Activated naive CD8-positive, alpha-beta T cell treated with anti-CD3 and anti-CD28 coated beads, Interleukin-2, amount 10 ng/mL, durations not matched to agents 7 days and 5 days (primary cell): Measurements from ENCODE around the gene YKT6. TPM values are rescaled to one million over a fixed set of nuclear protein-coding genes. Genes with fewer than 3 reads are reported as not detected.

Experiments used
- ATAC-seq: fragments of 150-1000 bp; cut with Tn5 transposase; one replicate; pipeline ENCODE4 v1.10.0; 2021; ENCODE audit warnings: low read depth, moderate library complexity
- POLR2A ChIA-PET: fragments of 350-600 bp; sonication (Branson Sonifier 250); formaldehyde crosslinking; loops from one replicate; lab custom pipeline; 2021; ENCODE audit warnings: antibody characterized with exemption; lab: Charles Lee
- DNase-seq: peaks from one replicate; pipeline ENCODE4 v3.0.0; 2021
- H3K27ac Mint-ChIP-seq: one replicate; pipeline ENCODE4 v1.8.0; 2022; ENCODE audit warnings: mild to moderate bottlenecking, mixed read lengths
- H3K27me3 Mint-ChIP-seq: one replicate; pipeline ENCODE4 v1.8.0; 2022; ENCODE audit warnings: mild to moderate bottlenecking, moderate library complexity, mixed read lengths
- H3K36me3 Mint-ChIP-seq: one replicate; pipeline ENCODE4 v1.8.0; 2021; ENCODE audit warnings: mild to moderate bottlenecking, mixed read lengths
- H3K4me1 Mint-ChIP-seq: one replicate; pipeline ENCODE4 v1.8.0; 2021; ENCODE audit warnings: mixed read lengths
- H3K4me3 Mint-ChIP-seq: one replicate; pipeline ENCODE4 v1.8.0; 2022; ENCODE audit warnings: mild to moderate bottlenecking, moderate library complexity, mixed read lengths
- H3K9me3 Mint-ChIP-seq: one replicate; pipeline ENCODE4 v1.8.0; 2021; ENCODE audit warnings: mixed read lengths
- total RNA-seq, 2 experiments: library from RNA; stranded (reverse); gene quantifications; one replicate each; pipeline ENCODE4 v1.2.3, GENCODE V29; 2021

Gene YKT6
- total RNA-seq, 2 experiments from 2014 or later = 58.9 to 62.4 TPM

GRCh38 chr7:44259547-44260457, 59.0 kb downstream of the YKT6 start:
- no peaks in the 10 kb centered on the region for H3K36me3 Mint-ChIP-seq
- peaks cover 3% of the 10 kb centered on the region for H3K9me3 Mint-ChIP-seq
- H3K4me1 Mint-ChIP-seq = peaks cover 20% of the 10 kb centered on the region
- no peak for ATAC-seq
- POLR2A ChIA-PET = no interaction called here
- H3K27ac Mint-ChIP-seq = peak overlapping the region; percentile 82
- no peak for DNase-seq
- no peak overlapping the region for H3K4me3 Mint-ChIP-seq
- H3K27me3 Mint-ChIP-seq = no peaks in the 10 kb centered on the region

GRCh38 chr7:44261240-44261639, 60.5 kb downstream of the YKT6 start:
- ATAC-seq (no peak), DNase-seq (no peak)
- H3K4me1 Mint-ChIP-seq = peaks cover 19% of the 10 kb centered on the region
- no peak overlapping the region for H3K27ac Mint-ChIP-seq
- H3K36me3 Mint-ChIP-seq = no peaks in the 10 kb centered on the region
- POLR2A ChIA-PET = no interaction called here
- no peak overlapping the region for H3K4me3 Mint-ChIP-seq
- no peaks in the 10 kb centered on the region for H3K9me3 Mint-ChIP-seq
- no peaks in the 10 kb centered on the region for H3K27me3 Mint-ChIP-seq

- Mint-ChIP-seq H3K4me3 (no peak overlapping the region), H3K36me3 (no peaks in the 10 kb centered on the region), H3K27ac (no peak overlapping the region), H3K4me1 (peaks cover 19% of the 10 kb centered on the region), H3K9me3 (no peaks in the 10 kb centered on the region), H3K27me3 (no peaks in the 10 kb centered on the region)
- ATAC-seq (no peak), DNase-seq (no peak)
- POLR2A ChIA-PET = no interaction called here
These were observed 61.3 kb downstream of the YKT6 start for GRCh38 chr7:44262031-44262430.

GRCh38 chr7:44263326-44264082, 62.7 kb downstream of the YKT6 start:
- H3K9me3 Mint-ChIP-seq = no peaks in the 10 kb centered on the region
- no peaks in the 10 kb centered on the region for H3K27me3 Mint-ChIP-seq
- no peak overlapping the region for H3K27ac Mint-ChIP-seq
- ATAC-seq (no peak), DNase-seq (no peak)
- POLR2A ChIA-PET = no interaction called here
- peaks cover 8% of the 10 kb centered on the region for H3K4me1 Mint-ChIP-seq
- H3K36me3 Mint-ChIP-seq = no peaks in the 10 kb centered on the region
- no peak overlapping the region for H3K4me3 Mint-ChIP-seq

Other genes starting within 250 kb of the YKT6 start
- gene SPDYE1, start 203.1 kb upstream of the YKT6 start, total RNA-seq = under 1 TPM in 1 of 2 experiments, not detected in 1; 0.11 TPM
- 100 to 1,000 TPM; 152 to 157 TPM for gene DBNL, start 156.3 kb upstream of the YKT6 start, total RNA-seq
- gene PGAM2, start 135.4 kb upstream of the YKT6 start, total RNA-seq = 1 to 10 TPM in 1 of 2 experiments, under 1 TPM in 1; 0.74 to 2.1 TPM
- gene POLM, start 118.4 kb upstream of the YKT6 start, total RNA-seq = 10 to 100 TPM; 51.0 to 54.5 TPM
- 10 to 100 TPM; 21.5 to 22.0 TPM for gene AEBP1, start 96.6 kb upstream of the YKT6 start, total RNA-seq
- 10 to 100 TPM; 99.3 to 99.4 TPM for gene POLD2, start 77.4 kb upstream of the YKT6 start, total RNA-seq
- not detected for gene MYL7, start 59.6 kb upstream of the YKT6 start, total RNA-seq
- under 1 TPM; 0.23 to 0.30 TPM for gene GCK, start 11.5 kb upstream of the YKT6 start, total RNA-seq
- under 1 TPM in 1 of 2 experiments, not detected in 1; 0.11 TPM for gene CAMK2B, start 124.6 kb downstream of the YKT6 start, total RNA-seq